ENCODE data around the gene TMEM109.

TMEM109 gene

DNA sequence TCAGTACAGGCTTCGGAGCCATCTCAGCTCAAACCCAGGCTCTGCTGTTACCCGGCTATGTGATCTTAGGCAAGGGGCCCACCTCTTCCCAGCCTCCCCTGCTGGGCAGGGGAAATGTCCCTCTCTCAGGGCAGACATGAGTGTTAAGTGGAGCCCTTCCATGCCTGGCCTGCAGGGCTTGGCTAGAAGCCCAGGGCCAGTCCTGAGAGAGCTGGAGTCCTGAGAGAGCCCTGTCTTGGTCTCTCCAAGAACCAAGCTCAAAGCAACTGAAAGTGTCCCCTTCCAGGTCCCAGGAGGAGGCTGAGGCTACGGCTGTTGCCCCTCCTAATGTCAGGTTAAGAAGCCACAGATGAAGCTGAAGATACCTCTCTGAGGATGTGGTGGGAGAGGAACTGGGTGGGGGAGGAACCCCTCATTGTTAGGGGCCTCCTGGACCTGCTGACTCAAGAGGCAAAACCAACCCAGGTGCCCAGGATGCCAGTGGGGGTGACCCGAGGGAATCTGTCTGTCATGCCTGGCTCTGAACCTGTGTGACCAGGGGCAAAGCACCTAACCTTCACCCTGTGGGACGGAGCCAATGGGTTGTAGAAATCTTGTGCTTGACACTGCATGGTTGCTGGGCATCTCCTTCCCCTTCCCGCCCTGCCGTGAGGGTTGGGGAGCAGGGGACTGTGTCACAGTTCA lies 42.4 kb upstream of the TMEM109 start:
- Histone ChIP-seq H3K36me3 (ENCODE audit: control insufficient read depth, insufficient read depth, low read length) (no peaks in the 10 kb centered on the region), H3K9me3 (ENCODE audit: control insufficient read depth, low read length) (no peaks in the 10 kb centered on the region), H3K27ac (ENCODE audit: low read depth, low read length, severe bottlenecking) (no peak overlapping the region), H3K4me3 (ENCODE audit: extremely low read depth, insufficient read depth, low read length, poor library complexity, severe bottlenecking) (no peak overlapping the region), H3K4me1 (ENCODE audit: control insufficient read depth, insufficient read depth, low read length, poor library complexity, severe bottlenecking) (peaks cover 15% of the 10 kb centered on the region)
- WGBS, 2 experiments (ENCODE audit: insufficient coverage in 2 of 2), result 89 to 96% methylated on average over 4 to 6 of the region's 7 CpGs

DNA sequence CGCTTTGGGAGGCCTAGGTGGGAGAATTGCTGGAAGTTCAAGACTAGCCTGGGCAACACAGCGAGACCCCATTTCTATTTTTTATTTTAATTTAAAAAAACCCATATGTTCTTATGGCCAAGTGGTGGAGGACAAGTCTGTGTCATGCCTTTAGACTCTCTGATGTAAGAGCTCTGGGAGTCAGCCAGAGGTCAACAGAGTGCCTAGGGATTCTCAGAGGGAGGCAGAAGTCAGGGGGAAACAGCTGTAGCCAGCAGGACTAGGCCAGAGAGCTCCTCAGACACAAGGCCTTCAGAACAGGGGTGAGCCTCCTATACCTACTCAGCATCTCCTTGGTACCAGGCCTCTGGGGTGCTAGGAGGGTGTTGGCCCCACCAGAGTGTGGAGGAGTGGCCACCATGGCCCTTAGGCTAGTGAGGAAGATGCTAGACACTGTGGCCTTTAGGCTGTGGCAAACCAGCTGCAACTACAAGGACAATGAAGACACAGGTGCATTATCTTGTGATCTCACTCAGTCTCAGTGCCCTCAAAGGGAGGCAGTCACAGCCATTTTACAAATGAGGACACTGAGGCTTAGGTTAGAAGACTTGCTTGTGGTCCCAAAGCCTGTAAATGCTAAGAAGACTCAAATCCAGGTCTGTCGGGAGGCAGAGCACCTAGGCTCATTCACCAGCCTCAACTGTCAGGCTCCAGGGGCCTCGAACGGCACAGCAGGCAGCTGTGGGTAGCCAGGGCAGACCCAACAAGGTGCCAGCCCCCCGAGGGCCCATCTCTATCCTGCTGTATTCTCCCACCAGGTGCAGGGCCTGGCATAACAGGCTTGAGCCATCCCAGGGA lies 41.6 kb upstream of the TMEM109 start:
- Histone ChIP-seq H3K9me3 (ENCODE audit: control insufficient read depth, low read length) (no peaks in the 10 kb centered on the region), H3K27ac (ENCODE audit: low read depth, low read length, severe bottlenecking) (no peak overlapping the region), H3K4me1 (ENCODE audit: control insufficient read depth, insufficient read depth, low read length, poor library complexity, severe bottlenecking) (peaks cover 15% of the 10 kb centered on the region), H3K36me3 (ENCODE audit: control insufficient read depth, insufficient read depth, low read length) (no peaks in the 10 kb centered on the region), H3K4me3 (ENCODE audit: extremely low read depth, insufficient read depth, low read length, poor library complexity, severe bottlenecking) (no peak overlapping the region)
- 91 to 92% methylated on average over 4 of the region's 6 CpGs for WGBS, 2 experiments (ENCODE audit: insufficient coverage in 2 of 2)

DNA sequence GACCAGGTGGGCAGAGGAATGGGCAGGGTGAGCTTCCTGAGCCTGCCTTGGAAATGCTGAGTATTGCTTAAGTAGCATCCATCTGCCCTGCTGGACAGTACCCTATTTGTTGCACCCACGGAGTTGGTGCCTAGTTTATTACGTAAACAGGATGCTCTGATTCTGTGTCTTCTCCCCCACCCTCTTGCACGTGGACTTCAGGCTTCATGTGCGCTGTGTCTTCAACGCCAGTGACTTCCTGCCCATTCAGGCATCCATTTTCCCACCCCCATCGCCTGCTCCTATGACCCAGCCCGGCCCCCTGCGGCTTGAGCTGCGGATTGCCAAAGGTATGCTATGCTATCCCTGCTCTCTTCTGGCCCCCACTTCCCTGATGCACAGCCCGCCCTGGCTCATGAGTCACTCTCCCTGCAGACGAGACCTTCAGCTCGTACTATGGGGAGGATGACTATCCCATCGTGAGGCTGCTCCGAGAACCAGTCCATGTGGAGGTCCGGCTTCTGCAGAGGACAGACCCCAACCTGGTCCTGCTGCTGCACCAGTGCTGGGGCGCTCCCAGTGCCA lies 40.9 kb upstream of the TMEM109 start:
- Histone ChIP-seq H3K4me3 (ENCODE audit: extremely low read depth, insufficient read depth, low read length, poor library complexity, severe bottlenecking) (no peak overlapping the region), H3K9me3 (ENCODE audit: control insufficient read depth, low read length) (no peaks in the 10 kb centered on the region), H3K4me1 (ENCODE audit: control insufficient read depth, insufficient read depth, low read length, poor library complexity, severe bottlenecking) (peaks cover 15% of the 10 kb centered on the region), H3K36me3 (ENCODE audit: control insufficient read depth, insufficient read depth, low read length) (no peaks in the 10 kb centered on the region), H3K27ac (ENCODE audit: low read depth, low read length, severe bottlenecking) (no peak overlapping the region)
- WGBS, 2 experiments (ENCODE audit: insufficient coverage in 2 of 2), result 59 to 66% methylated on average over 15 to 16 of the region's 16 CpGs

GRCh38 chr11:60873533-60873932 lies 40.4 kb upstream of the TMEM109 start:
- H3K4me1 ChIP-seq (ENCODE audit: control insufficient read depth, insufficient read depth, low read length, poor library complexity, severe bottlenecking), result peaks cover 15% of the 10 kb centered on the region
- H3K9me3 ChIP-seq (ENCODE audit: control insufficient read depth, low read length), result no peaks in the 10 kb centered on the region
- H3K27ac ChIP-seq (ENCODE audit: low read depth, low read length, severe bottlenecking), result no peak overlapping the region
- WGBS, 2 experiments (ENCODE audit: insufficient coverage in 2 of 2), result 86 to 87% methylated on average over 8 to 12 of the region's 12 CpGs
- H3K4me3 ChIP-seq (ENCODE audit: extremely low read depth, insufficient read depth, low read length, poor library complexity, severe bottlenecking), result no peak overlapping the region
- peaks cover 5% of the 10 kb centered on the region for H3K36me3 ChIP-seq (ENCODE audit: control insufficient read depth, insufficient read depth, low read length)

GRCh38 chr11:60874421-60875365 lies 39.3 kb upstream of the TMEM109 start:
- no peaks in the 10 kb centered on the region for H3K9me3 ChIP-seq (ENCODE audit: control insufficient read depth, low read length)
- H3K4me3 ChIP-seq (ENCODE audit: extremely low read depth, insufficient read depth, low read length, poor library complexity, severe bottlenecking), result no peak overlapping the region
- H3K4me1 ChIP-seq (ENCODE audit: control insufficient read depth, insufficient read depth, low read length, poor library complexity, severe bottlenecking), result peaks cover 15% of the 10 kb centered on the region
- H3K27ac ChIP-seq (ENCODE audit: low read depth, low read length, severe bottlenecking), result no peak overlapping the region
- WGBS, 2 experiments (ENCODE audit: insufficient coverage in 2 of 2), result 89 to 90% methylated on average over 13 of the region's 13 CpGs
- H3K36me3 ChIP-seq (ENCODE audit: control insufficient read depth, insufficient read depth, low read length), result peaks cover 13% of the 10 kb centered on the region

- H3K36me3 ChIP-seq (ENCODE audit: control insufficient read depth, insufficient read depth, low read length), result peaks cover 13% of the 10 kb centered on the region
- no peak overlapping the region for H3K4me3 ChIP-seq (ENCODE audit: extremely low read depth, insufficient read depth, low read length, poor library complexity, severe bottlenecking)
- no peak overlapping the region for H3K27ac ChIP-seq (ENCODE audit: low read depth, low read length, severe bottlenecking)
- WGBS, 2 experiments (ENCODE audit: insufficient coverage in 2 of 2), result 88 to 90% methylated on average over 4 to 6 of the region's 7 CpGs
- H3K4me1 ChIP-seq (ENCODE audit: control insufficient read depth, insufficient read depth, low read length, poor library complexity, severe bottlenecking), result peaks cover 15% of the 10 kb centered on the region
- H3K9me3 ChIP-seq (ENCODE audit: control insufficient read depth, low read length), result no peaks in the 10 kb centered on the region
These were observed 38.4 kb upstream of the TMEM109 start for GRCh38 chr11:60875366-60876167.

- 93 to 96% methylated on average over 2 of the region's 2 CpGs for WGBS, 2 experiments (ENCODE audit: insufficient coverage in 2 of 2)
- Histone ChIP-seq H3K36me3 (ENCODE audit: control insufficient read depth, insufficient read depth, low read length) (peaks cover 13% of the 10 kb centered on the region), H3K27ac (ENCODE audit: low read depth, low read length, severe bottlenecking) (no peak overlapping the region), H3K9me3 (ENCODE audit: control insufficient read depth, low read length) (no peaks in the 10 kb centered on the region), H3K4me1 (ENCODE audit: control insufficient read depth, insufficient read depth, low read length, poor library complexity, severe bottlenecking) (peaks cover 15% of the 10 kb centered on the region), H3K4me3 (ENCODE audit: extremely low read depth, insufficient read depth, low read length, poor library complexity, severe bottlenecking) (no peak overlapping the region)
These were observed 37.8 kb upstream of the TMEM109 start for GRCh38 chr11:60876168-60876485.

DNA sequence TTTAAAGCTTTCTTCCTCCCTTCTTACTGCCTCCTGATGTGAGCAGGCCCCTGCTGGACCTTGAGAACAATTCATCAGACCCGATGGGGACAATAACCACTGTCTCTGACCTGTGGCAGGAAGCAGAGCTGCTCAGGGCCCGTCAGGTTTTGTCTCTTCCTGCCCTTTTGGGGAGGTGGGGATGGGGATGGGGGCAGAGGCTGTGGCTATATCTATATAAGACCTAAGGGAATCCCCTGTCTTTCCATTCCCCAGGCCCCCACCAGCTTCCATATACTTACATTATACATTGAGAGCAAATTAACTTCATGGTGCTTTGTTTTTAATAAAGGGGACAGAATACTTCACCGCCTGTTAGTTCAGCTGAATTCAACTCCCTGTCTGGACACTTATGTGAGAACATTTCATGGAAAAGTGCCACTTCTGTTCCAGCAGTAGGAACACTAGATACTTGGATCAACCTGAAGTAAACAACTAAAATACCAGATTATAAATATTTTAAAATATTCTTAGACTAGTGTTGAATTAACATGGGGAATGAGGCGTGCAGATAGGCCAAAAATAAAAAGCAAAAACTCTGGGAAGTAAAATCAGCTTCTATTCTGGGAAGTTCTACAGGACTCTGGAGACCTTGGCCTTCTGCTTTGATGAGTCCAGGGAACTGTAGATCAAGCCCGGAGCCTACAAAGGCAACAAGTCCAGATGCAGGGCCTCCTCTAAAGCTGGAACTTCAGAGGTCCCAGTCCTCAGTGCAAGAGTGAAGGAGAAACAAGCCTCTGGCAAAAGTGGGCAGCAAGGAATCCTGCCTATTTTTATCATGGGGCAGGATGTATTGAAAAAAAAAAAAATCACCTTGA lies 35.5 kb upstream of the TMEM109 start:
- H3K4me1 ChIP-seq (ENCODE audit: control insufficient read depth, insufficient read depth, low read length, poor library complexity, severe bottlenecking), result peaks cover 5% of the 10 kb centered on the region
- peaks cover 13% of the 10 kb centered on the region for H3K36me3 ChIP-seq (ENCODE audit: control insufficient read depth, insufficient read depth, low read length)
- H3K4me3 ChIP-seq (ENCODE audit: extremely low read depth, insufficient read depth, low read length, poor library complexity, severe bottlenecking), result no peak overlapping the region
- H3K9me3 ChIP-seq (ENCODE audit: control insufficient read depth, low read length), result no peaks in the 10 kb centered on the region
- 81 to 96% methylated on average over 2 to 3 of the region's 5 CpGs for WGBS, 2 experiments (ENCODE audit: insufficient coverage in 2 of 2)
- no peak overlapping the region for H3K27ac ChIP-seq (ENCODE audit: low read depth, low read length, severe bottlenecking)

GRCh38 chr11:60879104-60879503 lies 34.9 kb upstream of the TMEM109 start:
- no CpG with 5 or more reads among the region's 1 CpG for WGBS, 2 experiments (ENCODE audit: insufficient coverage in 2 of 2)
- Histone ChIP-seq H3K9me3 (ENCODE audit: control insufficient read depth, low read length) (no peaks in the 10 kb centered on the region), H3K4me1 (ENCODE audit: control insufficient read depth, insufficient read depth, low read length, poor library complexity, severe bottlenecking) (no peaks in the 10 kb centered on the region), H3K27ac (ENCODE audit: low read depth, low read length, severe bottlenecking) (no peak overlapping the region), H3K36me3 (ENCODE audit: control insufficient read depth, insufficient read depth, low read length) (peaks cover 13% of the 10 kb centered on the region), H3K4me3 (ENCODE audit: extremely low read depth, insufficient read depth, low read length, poor library complexity, severe bottlenecking) (no peak overlapping the region)

Measured in mesodermal cell (in vitro differentiated cells).